ENCODE results near the gene DHX30. TPM values are rescaled to one million over a fixed set of nuclear protein-coding genes. Genes with fewer than 3 reads are reported as not detected.

Gene DHX30
- total and polyA plus RNA-seq, 9 of the 15 experiments (the other 6 are each of a cell fraction or from before 2014, with no cell fraction given), result 12.3 to 158 (median 79.0) TPM

GRCh38 chr3:47792699-47793098 lies 10.2 kb upstream of the DHX30 start:
- no TSS peak for BruUV-seq (replicated peaks)
- ChIA-PET CTCF (ENCODE audit: low intra/inter-chr PET ratio) (interaction anchor here (1.6 kb wide), 1 partner anchor 270 kb away, joined by 5 read pairs; no protein-coding TSS in a partner anchor), POLR2A (no interaction called here)
- H3K79me2 ChIP-seq (ENCODE audit: control insufficient read depth, insufficient read depth, low read length), result no peaks in the 10 kb centered on the region
- H2AFZ ChIP-seq (ENCODE audit: low read depth, low read length), result no peak overlapping the region
- no peak overlapping the region for H3K27ac ChIP-seq (ENCODE audit: extremely low read depth, low read depth, low read length)
- H3K9ac ChIP-seq (ENCODE audit: insufficient read depth in 1 of 2, low read depth in 2 of 2, low read length in 2 of 2), result no peak overlapping the region
- WGBS (ENCODE audit: insufficient coverage, low coverage, missing lambda C conversion rate), result 58% methylated on average over 2 of the region's 2 CpGs
- intact Hi-C loops (cut with micrococcal nuclease) (no loop called here), in situ Hi-C loops (cut with MboI) (no loop called here)
- no peaks in the 10 kb centered on the region for H3K9me1 ChIP-seq (ENCODE audit: control insufficient read depth, insufficient read depth, low read length)
- DNase-seq (ENCODE audit: extremely low read depth in 1 of 4, low spot score in 3 of 4), result no peak
- peaks cover 10% of the 10 kb centered on the region for H3K9me3 ChIP-seq (replicated peaks; ENCODE audit: control insufficient read depth, insufficient read depth, low read depth, low read length)
- no peak for ATAC-seq
- no peak overlapping the region for H3K4me2 ChIP-seq (ENCODE audit: insufficient read depth, low read length)
- no peak for TF ChIP-seq MYC (IDR thresholded peaks at IDR 0.05; ENCODE audit: low read depth, low read length)
- TF ChIP-seq MYC (CRISPR knock-in tag; IDR thresholded peaks at IDR 0.05; ENCODE audit: borderline replicate concordance, low read depth), result no peak
- peak in 1 of 2 experiments; percentile 53; a peak in 1 of 4 replicates for TF ChIP-seq TRIM24 (IDR thresholded peaks at IDR 0.05)
- TF ChIP-seq PYGO2 (tag; IDR thresholded peaks at IDR 0.05), result no peak
- TF ChIP-seq TRIM28 (IDR thresholded peaks at IDR 0.05), result peak; percentile 94
- TF ChIP-seq CBX3 (IDR thresholded peaks at IDR 0.05; ENCODE audit: borderline replicate concordance in 1 of 2, low read length in 2 of 2), result peak in 1 of 2 experiments; percentile 84; a peak in 2 of 3 replicates
- peak; percentile 65 for TF ChIP-seq ZNF280A (IDR thresholded peaks at IDR 0.05; ENCODE audit: low read depth, partially characterized antibody)
- peak; percentile 89 for TF ChIP-seq ZFP1 (CRISPR knock-in tag; IDR thresholded peaks at IDR 0.05)
- TF ChIP-seq ZKSCAN8 (CRISPR knock-in tag; IDR thresholded peaks at IDR 0.05), result no peak
- TF ChIP-seq PHTF2 (CRISPR knock-in tag; IDR thresholded peaks at IDR 0.05), result no peak
- H3K4me3 ChIP-seq, result no peak overlapping the region
- H3K4me1 ChIP-seq (replicated peaks in 1 of 2; ENCODE audit: control insufficient read depth in 2 of 2, insufficient read depth in 2 of 2, low read length in 2 of 2), result peaks cover 4 to 11% of the 10 kb centered on the region in 2 experiments; a peak in 2 of 5 replicates
- no peak for FAIRE-seq
- H3K27me3 ChIP-seq (ENCODE audit: control insufficient read depth in 2 of 2, insufficient read depth in 2 of 2, low read length in 2 of 2), result no peaks in the 10 kb centered on the region
- no peaks in the 10 kb centered on the region for H3K36me3 ChIP-seq (ENCODE audit: control insufficient read depth, insufficient read depth, low read length)
- no peaks in the 10 kb centered on the region for H4K20me1 ChIP-seq (replicated peaks; ENCODE audit: control insufficient read depth, insufficient read depth, low read length)
